GM23248 (cell line): ENCODE results near the gene PXT1.
"Not testable (repeated sequence)": the region's sequence is repeated elsewhere in the genome, so short reads cannot be mapped to it uniquely, and the experiment has no call there.

ENCODE experiments used
- EZH2 ChIP-seq: fragments of 200-600 bp; sonication (generic); IDR thresholded peaks from 2 replicates; pipeline ENCODE4 v1.6.1; 2018; ENCODE audit warnings: antibody characterized with exemption, mild to moderate bottlenecking; ENCODE audit not compliant: insufficient read depth, poor library complexity, severe bottlenecking
- EZH2phosphoT487 ChIP-seq: fragments of 200-600 bp; sonication (generic); IDR thresholded peaks from 2 replicates; pipeline ENCODE4 v1.6.1; 2018; ENCODE audit warnings: antibody characterized with exemption, moderate library complexity, mild to moderate bottlenecking, low read depth; ENCODE audit not compliant: insufficient read depth

DNA sequence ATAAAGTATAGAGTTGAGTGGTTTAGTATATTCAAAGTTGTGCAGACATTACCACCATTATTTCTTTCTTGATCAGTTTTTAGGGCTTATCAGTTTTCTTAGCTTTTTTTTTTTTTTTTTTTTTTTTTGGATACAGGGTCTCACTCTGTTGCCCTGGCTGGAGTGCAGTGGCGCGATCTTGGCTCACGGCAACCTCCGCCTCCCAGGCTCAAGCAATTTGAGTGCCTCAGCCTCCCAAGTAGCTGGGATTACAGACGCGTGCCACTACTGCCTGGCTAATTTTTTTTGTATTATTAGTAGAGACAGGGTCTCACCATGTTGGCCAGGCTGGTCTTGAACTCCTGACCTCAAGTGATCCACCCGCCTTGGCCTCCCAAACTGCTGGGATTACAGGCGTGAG, 10.2 kb upstream of the PXT1 start:
- TF ChIP-seq EZH2, EZH2phosphoT487: not testable (repeated sequence)
